GM21423 (cell line): ENCODE measurements around the gene TOR1A.
A peak's percentile ranks its signal among the peaks of the same experiment; 100 is the strongest.

Experiments
- ATAC-seq: cut with Tn5 transposase; IDR thresholded peaks from one replicate; pipeline ENCODE4 v1.9.1; 2021; ENCODE audit warnings: mild to moderate bottlenecking, moderate library complexity; ENCODE audit not compliant: unreplicated experiment

The TOR1A gene, protein sequence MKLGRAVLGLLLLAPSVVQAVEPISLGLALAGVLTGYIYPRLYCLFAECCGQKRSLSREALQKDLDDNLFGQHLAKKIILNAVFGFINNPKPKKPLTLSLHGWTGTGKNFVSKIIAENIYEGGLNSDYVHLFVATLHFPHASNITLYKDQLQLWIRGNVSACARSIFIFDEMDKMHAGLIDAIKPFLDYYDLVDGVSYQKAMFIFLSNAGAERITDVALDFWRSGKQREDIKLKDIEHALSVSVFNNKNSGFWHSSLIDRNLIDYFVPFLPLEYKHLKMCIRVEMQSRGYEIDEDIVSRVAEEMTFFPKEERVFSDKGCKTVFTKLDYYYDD

DNA sequence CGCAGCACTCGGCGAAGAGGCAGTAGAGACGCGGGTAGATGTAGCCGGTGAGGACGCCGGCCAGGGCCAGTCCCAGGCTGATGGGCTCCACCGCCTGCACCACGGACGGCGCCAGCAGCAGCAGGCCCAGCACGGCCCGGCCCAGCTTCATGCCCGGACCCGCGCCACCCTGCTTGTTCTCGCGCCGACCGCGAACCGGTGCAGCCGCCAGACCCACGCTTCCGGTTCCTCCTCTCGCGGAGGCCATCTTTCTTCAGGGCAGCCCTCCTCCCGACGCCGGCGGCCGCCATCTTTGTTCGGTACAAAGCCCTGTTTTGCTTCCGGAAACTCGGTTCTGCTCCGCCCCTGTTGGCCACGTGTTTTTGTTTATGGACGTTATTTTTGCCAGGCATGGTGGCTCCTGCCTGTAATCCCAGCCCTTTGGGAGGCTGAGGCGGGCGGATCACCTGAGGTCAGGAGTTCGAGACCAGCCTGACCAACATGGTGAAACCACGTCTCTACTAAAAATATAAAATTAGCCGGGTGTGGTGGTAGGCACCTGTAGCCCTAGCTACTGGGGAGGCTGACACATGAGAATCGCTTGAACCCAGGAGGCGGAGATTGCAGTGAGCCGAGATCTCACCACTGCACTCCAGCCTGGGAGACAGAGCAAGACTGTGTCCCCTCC lies at the start of gene TOR1A:
Gene TOR1A, minus strand, starts transcription at position 202 of the 667 bp plus-strand sequence. Its CDS starts 51 bp downstream, at position 151.
- ATAC-seq: peak; percentile 77

DNA sequence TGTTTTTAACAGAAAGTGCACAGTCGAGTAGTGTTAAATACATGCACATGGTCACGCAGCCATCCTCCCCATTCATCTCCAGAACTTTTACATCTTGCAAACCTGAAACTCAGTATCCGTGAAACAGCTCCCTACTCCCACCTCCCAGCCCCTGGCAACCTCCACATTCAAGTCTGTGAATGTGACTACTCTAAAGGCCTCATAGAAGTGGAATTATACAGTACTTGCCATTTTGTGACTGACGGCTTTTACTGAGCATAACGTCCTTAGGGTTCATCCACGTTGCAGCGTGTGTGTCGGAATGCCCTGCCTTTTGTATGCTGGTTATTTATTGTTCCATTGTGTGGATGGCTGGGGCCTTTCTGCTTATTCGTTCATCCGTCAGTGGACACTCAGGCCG lies 47.1 kb upstream of the TOR1A start:
- ATAC-seq: no peak

DNA sequence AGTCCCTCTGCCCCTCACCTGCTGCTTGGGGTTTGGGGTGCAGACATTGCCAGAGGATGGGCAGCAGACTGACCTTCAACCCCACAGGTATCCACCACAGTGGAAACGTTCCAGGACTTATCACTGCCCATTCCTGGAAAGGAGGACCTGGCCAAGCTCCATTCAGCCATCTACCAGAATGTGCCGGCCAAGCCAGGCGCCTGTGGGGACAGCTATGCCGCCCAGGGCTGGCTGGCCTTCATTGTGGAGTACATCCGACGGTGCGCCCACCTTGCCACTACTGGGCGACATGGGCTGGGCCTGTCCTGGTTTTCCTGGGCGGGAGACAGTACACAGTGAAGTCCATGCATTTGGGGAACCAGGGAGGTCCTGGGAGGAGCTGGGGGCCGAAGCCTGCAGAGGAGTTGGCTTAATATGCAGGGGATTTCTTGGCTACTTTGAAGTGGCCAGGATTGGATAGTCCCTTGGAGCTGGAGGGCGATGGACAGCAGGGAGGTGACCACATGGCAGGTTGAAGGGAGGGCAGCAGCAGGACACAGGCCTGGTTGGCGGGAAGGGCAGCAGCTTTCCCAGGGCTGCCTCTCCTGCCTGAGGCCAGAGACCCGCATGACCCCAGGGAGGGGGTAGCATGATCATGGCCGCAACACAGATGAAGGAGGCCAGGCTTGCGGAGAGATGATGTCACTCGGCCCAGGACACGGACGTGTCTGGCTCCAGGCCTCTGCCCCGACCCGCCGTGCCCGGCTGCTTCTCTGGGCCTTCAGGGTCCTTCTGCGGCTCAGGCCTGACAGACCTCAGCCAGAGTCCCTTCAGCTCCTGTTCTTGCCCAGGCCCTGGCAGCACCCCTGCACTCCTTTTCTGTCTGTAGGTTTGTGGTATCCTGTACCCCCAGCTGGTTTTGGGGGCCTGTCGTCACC lies 45.9 kb upstream of the TOR1A start:
- ATAC-seq: no peak

DNA sequence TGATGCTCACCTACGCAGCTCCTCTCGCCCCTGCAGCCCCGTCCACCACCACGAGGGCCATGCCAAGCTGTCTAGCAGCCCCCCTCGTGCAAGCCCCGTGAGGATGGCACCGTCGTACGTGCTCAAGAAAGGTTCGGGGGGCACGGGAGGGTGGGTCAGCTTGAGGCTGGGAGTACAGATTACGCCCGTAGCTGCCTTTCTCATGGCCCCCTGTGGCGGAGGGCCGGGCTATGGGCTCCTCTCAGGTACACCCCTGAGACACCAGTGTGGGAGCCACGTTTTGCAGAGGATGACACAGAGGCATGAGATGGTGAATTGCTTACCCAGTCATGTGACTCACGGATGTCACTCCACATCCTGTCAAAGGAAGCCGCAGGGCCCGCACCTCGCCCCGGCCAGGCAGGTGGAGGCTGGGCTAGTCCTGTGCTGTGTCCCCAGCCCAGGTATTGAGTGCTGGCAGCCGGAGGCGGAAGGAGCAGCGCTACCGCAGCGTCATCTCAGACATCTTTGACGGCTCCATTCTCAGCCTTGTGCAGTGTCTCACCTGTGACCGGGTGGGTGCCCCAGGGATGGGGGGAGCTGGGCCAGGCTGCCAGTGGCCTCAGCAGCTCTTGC lies 45.0 kb upstream of the TOR1A start:
- ATAC-seq: no peak

DNA sequence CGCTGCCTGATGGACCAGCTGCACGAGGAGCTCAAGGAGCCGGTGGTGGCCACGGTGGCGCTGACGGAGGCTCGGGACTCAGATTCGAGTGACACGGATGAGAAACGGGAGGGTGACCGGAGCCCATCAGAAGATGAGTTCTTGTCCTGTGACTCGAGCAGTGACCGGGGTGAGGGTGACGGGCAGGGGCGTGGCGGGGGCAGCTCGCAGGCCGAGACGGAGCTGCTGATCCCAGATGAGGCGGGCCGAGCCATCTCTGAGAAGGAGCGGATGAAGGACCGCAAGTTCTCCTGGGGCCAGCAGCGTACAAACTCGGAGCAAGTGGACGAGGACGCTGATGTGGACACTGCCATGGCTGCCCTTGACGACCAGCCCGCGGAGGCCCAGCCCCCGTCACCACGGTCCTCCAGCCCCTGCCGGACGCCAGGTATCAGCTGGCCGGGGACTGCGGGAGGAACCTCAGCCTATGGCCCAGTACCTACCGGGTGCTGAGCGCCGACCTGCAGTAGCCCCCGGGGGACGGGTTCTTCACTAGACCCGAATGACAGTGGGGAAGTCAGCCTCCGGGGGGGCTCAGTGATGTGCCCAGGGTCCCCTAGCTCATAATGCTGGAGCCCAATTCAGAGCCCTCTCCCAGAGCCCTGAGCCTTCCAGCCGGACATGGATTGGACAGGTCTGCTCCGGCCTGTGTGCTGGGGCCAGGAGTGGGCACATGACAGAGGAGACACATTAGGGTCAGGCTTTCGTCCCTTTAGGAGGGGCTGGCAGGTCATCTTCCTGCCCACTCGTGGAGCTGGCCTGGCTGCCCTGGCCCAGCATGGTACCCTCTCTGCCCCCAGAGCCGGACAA lies 44.3 kb upstream of the TOR1A start:
- no peak for ATAC-seq

DNA sequence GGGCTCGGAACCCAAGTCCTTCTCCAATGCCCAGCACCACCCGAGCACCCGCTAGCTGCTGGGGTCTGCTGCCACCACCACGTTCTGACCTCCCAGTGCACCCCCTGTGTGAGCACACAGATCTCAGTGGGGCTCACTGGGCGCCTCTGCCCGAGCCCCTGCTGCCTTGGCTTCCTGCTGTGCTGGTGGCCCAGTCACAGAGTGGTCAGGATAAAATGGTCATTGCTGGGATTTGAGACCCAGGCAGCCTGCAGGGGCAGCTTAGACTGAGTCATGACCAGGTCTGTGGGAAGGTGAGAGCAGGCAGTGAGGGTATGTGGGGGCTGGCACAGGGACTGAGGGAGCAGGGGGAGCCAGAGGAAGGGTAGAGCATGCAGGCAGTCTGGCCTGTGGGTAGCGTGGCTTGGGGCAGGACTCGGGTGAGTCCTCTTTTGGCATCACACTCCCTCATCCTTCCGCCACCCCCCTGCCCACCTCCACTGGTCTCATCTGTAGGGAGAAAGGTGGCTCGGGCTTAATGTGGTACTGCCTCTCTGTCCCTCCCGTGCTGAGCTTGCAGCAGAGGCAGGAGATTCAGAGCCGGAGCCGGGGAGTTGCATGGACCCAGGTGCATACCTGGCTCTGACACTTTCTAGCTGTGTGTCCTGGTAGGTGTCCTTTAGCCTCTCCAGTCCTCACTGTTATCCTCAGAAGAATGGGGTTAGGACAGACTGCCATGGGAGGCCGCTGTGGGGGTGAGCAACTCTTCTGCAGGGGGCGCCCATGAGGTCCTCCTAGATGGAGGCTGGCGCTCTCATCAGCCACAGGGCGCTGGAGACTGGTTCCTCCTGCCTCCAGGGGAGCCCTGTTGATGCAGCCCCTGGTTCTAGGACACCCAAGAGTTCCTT lies 43.4 kb upstream of the TOR1A start:
- no peak for ATAC-seq

DNA sequence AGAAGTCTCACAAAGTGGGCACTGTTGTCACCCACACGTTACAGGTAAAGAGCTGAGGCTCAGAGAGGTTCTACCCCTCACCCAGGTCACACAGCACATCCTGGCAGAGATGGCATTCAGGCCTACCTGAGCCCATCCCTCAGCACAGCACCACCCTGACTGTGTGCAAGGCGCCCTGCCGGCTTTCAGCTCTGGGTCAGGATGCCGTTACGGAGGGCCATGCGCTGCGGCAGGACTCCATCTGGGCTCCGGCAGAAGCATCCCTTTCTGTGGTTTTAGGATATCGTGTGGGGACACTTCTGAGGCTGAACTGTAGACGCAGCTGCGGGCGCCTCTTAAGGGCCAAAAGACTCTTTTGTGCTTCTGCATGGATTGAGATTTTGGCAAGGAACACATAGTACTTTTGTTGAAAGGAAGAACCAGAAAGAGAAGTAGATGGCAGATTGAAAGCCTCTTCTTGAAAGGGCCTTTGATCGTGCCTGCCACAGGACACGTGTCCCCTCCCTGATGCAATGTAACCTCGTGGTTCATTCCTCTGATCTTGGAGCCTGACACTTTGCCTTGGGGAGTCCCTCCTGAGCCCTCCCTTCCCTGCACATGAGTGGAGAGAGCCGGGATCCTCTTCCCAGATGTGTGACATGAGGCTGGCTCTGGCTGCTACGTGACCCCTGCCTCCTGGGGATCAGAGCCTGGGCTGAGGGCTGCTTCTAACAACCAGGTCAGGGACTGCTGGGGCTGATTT lies 42.6 kb upstream of the TOR1A start:
- ATAC-seq: no peak

DNA sequence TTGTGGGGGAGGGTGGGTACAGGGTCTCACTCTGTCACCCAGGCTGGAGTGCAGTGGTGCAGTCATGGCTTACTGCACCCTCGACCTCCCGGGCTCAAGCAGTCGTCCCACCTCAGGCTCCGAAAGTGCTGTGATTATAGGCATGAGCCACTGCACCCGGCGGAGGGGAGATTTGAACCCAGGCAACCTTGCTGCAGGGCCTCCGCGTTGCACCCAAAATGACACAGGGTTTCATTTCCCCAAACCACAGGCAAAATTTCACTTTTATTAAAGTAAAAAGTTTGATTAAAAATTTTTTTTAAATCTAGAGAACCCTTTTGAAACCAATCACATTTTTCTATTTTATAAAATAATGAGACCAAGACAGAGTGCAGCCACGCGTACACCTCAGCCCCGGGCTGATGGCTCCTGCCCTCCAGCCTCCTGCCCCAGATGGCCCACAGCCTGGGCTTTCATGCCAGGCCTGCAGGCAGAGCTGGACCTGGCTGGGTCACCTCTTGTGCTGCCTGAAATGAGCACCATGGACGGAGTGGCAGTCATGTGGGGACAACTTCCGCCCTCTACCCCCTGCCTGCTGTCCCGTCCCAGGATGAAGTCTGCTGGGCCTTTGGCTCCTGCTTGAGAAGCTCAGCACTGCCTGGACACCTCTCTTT lies 41.9 kb upstream of the TOR1A start:
- ATAC-seq: no peak

DNA sequence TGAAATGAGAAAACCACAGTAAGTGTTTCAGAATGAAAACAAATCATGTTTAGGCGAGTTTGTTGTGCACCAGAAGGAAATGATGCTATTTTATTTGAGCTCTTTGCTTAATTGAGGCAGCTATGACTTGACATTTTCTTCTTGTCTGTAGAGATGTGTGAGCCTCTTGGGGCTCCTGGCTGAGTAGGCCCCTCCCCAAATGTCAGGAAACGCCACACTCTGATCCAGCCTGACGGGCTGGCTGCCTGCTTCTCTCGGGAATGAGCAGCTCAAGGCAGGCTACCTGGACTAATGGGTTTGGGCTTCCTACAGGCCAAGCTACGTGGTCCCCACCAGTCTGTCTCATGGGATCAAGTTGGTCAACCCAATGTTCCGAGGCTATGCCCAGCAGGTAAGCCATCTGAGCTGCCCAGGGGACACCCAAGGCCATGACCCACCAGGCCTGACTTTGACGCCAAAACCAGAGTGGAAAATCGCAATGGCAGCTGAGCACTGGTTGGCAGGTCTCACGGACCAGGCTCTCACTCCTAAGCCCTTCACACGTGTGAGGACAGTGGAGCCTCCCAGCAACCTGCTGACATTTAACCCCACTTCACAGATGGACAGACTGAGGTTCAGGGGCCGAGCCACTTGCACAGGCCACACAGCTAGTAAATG lies 41.2 kb upstream of the TOR1A start:
- ATAC-seq: no peak

DNA sequence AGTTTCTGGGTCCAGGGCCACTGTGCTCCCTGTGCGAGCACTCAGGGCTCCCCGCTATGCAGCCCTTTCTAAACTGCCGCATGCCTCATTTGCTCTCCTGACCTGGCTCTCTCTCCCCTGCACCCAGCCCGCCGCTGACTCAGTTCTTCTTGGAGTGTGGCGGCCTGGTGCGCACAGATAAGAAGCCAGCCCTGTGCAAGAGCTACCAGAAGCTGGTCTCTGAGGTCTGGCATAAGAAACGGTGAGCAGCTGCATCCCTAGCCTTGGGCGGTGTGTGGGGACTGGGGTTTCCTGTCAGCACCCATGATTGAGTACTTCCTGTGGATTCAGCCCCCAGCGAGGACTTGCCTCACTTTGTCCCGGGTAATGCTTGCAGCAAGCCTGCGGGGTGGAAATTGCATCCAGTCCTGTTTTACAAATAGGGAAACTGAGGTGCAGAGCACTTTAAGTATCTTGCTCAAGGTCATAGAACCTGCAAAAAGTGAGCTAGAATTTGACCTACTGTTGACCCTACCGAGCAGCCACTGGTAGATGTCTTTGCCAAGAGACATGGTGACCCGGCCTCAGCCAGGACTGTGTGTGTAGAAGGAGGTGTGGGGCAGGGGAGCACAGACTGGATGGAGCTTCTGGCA lies 39.2 kb upstream of the TOR1A start:
- ATAC-seq: no peak

DNA sequence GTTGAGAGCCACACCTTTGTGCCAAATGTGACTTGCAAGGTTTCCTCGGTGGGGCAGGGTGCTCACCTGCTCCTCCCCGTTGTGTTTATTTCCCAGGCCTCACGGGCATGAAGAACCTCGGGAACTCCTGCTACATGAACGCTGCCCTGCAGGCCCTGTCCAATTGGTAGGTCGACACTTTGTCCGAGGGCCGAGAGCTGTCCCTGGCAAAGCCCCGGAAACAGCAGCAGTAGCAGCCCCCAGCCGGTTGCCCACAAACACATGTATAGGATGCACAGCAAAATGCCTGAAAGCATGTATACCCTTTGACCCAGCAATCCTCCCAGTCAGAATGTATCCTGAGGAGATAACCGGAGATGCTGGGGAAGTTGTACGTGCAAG lies 37.5 kb upstream of the TOR1A start:
- no peak for ATAC-seq

DNA sequence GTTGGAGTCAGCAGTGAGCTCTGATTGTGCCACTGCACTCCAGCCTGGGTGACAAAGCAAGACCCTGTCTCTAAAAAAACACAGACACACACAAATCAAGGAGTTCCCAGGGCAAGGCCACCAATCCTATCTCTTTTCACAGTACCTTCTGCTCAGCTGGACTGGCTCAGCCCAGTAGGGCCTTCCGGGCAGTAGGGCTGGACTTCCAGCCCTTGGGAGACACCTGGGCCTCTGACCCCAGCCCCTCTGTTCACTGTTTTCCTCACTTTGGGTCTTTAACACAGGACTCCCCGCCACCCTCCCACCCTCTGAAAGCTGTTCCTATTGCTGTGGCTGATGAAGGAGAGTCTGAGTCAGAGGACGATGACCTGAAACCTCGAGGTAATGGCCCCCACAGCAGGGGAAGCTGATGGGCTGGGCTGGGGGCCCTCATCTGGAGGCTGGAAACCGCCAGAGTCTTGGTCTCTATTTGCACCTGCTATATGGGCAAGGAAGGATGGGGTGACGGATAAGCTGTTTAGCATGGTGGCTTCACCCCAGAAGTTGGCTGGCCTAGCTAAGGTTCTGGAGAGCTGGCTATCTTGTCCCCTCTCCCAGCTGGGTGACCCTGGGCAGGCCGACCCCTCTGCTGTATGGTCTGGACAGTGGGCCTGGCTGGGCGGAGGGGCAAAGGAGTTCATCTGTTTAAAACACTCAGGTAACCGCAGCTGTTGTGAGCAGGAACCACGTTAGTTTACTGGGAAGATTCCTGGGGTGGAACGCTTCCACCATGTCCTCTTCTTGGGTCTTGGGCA lies 36.9 kb upstream of the TOR1A start:
- no peak for ATAC-seq

DNA sequence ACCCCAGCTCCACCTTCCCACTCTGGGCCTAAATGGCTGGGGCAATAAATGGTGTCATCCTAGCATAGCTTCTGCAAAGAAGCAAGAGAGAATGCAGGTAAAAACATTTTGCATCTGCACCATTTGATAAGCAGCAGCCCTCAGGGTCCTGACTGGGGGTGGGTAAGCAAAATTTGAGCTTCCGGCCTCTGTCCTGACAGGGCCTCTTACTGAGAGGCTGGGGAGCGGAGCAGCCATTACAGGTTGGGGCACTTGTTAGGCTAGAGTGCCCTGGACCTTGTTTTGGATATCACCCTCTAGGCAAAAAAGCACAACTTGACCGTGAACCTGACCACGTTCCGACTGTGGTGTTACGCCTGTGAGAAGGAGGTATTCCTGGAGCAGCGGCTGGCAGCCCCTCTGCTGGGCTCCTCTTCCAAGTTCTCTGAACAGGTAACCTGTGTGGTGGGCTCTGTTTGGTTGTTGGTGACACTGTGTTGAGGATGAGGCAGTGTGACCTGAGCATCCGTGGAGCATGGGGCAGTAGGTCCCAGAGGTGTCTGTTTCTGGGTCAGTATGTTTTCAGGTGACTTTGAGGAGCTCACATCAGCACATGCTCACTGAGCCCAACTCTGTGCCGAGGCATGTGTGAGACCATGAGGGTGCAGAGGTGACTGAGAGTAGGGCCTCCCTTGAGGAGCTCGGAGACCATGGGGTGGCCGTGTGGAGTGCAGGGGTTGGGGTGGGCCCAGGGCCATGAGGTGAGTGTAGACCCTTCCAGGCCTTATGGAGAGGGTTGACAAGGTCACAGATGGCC lies 34.4 kb upstream of the TOR1A start:
- no peak for ATAC-seq

DNA sequence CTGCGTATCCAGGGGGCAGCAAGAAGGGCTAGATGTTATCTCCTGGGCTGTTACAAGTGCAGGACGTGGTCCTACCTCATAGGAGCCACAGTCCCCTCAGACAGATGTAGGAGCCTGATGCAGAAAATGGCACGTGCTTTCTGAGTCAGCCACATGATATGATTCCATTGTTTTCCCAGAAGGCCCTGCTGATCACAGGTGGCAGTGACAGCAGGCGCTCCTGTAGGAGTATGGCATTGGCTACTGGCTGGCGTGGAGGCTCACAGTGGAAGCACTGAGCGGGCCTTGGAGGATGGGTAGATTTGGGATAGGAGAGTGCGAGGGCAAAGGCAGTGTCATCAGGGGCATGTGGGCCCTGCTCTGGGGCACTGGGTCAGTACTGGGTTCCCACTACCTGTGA lies 33.3 kb upstream of the TOR1A start:
- ATAC-seq: no peak

DNA sequence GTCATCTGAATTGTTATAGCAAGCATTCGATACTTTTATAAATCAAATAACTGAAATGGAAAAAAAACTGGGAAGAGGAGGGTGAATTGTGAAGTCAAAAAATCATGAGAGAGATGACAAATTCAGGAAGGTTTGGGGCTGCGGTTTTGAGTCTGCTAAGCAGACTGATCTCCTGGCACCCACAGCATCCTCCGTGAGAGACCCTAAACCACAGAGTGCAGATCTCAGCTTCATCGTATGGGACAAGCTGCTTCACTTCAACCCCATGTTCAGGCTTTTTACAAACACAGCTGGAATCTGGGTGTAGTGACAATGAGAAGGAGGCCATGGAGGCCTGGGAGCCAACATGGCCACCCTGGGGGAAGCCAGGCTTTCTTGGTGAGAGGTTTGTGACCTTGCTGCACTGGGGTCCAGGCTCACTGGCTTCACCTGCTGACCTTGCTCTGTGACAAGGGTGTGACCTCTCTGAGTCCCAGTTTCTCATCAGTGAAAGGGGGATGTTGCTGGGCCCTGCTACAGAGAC lies 30.7 kb upstream of the TOR1A start:
- no peak for ATAC-seq
